ENCODE data around the gene LIPE.

DNA sequence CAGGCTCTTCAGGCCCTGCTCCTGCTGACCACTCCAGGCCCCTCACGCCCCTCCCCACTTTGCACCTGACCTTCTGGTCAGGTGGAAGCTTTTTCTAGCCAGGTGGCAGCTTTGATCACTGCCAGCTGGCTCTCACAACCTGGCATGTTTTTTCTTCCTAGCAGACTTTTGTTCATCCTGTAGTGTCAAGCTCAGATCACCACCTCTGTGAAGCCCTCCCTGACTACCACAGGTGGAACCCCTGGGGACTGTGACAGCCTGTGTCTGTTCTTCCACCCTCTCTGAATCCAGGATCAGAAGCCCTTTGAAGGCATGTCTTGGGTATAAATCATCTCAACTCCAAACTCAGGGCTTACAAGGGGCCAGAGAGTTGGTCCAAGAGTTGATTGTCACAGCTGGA is 26.8 kb downstream of the LIPE start:
- TF ChIP-seq, protein P1, sequence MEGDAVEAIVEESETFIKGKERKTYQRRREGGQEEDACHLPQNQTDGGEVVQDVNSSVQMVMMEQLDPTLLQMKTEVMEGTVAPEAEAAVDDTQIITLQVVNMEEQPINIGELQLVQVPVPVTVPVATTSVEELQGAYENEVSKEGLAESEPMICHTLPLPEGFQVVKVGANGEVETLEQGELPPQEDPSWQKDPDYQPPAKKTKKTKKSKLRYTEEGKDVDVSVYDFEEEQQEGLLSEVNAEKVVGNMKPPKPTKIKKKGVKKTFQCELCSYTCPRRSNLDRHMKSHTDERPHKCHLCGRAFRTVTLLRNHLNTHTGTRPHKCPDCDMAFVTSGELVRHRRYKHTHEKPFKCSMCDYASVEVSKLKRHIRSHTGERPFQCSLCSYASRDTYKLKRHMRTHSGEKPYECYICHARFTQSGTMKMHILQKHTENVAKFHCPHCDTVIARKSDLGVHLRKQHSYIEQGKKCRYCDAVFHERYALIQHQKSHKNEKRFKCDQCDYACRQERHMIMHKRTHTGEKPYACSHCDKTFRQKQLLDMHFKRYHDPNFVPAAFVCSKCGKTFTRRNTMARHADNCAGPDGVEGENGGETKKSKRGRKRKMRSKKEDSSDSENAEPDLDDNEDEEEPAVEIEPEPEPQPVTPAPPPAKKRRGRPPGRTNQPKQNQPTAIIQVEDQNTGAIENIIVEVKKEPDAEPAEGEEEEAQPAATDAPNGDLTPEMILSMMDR (conservative IDR thresholded peaks at IDR 0.05 in 1 of 2, IDR thresholded peaks at IDR 0.05 in 1 of 2; ENCODE audit: extremely low read depth in 1 of 2, insufficient read depth in 1 of 2, low read depth in 1 of 2, low read length in 2 of 2): no peak
- no peak for TF ChIP-seq EZH2 (IDR thresholded peaks at IDR 0.05; ENCODE audit: borderline replicate concordance, low read length)

All from mammary epithelial cell (primary cell).